ENCODE measurements around the gene TBC1D5.

DNA sequence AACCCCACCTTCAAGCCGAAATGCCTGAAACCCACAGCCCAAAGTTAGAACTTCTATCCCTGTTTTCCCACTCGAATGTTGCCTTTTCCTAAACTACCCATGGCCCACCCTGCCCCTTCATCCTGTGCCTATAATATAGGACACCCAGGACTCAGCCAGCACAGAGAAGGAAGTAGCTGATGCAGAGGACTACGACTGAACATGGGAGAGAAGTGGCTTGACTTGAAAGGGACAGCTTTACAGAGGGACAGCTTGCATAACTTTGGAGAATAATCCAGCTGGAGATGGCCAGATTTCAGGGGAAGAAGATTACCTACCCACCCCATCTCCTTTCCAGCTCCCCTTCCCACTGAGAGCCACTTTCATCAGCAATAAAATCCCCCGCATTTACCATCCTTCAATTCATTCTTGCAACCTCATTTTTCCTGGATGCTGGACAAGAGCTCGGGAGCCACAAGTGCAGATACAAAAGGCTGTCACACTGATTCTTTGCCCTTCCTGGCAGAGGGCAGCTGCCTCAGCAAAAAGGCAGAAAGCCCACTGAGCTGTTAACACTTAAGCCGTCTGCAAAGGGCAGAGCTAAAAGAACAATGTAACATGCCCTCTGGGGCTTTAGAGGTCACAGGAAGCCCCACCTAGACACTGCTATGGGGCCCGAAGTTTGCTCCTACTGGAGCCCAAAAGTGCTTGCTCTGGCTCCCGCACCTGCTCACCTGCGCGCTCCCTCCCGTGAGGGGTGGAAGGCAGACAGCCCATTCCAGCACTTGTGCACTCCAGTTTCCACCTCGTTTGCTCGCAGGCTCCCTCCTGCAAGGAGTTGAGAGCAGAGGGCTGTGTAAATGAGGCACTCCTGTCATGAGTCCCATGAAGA lies 224.0 kb downstream of the TBC1D5 start:
- TF ChIP-seq, protein P1, sequence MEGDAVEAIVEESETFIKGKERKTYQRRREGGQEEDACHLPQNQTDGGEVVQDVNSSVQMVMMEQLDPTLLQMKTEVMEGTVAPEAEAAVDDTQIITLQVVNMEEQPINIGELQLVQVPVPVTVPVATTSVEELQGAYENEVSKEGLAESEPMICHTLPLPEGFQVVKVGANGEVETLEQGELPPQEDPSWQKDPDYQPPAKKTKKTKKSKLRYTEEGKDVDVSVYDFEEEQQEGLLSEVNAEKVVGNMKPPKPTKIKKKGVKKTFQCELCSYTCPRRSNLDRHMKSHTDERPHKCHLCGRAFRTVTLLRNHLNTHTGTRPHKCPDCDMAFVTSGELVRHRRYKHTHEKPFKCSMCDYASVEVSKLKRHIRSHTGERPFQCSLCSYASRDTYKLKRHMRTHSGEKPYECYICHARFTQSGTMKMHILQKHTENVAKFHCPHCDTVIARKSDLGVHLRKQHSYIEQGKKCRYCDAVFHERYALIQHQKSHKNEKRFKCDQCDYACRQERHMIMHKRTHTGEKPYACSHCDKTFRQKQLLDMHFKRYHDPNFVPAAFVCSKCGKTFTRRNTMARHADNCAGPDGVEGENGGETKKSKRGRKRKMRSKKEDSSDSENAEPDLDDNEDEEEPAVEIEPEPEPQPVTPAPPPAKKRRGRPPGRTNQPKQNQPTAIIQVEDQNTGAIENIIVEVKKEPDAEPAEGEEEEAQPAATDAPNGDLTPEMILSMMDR (IDR thresholded peaks at IDR 0.05) = no peak
- TF ChIP-seq POLR2A (IDR thresholded peaks at IDR 0.05) (no peak), EP300 (IDR thresholded peaks at IDR 0.05; ENCODE audit: low read depth) (no peak), POLR2AphosphoS5 (IDR thresholded peaks at IDR 0.05) (no peak)
